ENCODE data around the gene ZNF44. TPM values are rescaled to one million over a fixed set of nuclear protein-coding genes. Genes with fewer than 3 reads are reported as not detected.

ZNF44 gene
- total and polyA plus RNA-seq, 2 of the 13 experiments (the other 11 are each of a cell fraction or from before 2014, with no cell fraction given) = 6.9 to 15.7 TPM

DNA sequence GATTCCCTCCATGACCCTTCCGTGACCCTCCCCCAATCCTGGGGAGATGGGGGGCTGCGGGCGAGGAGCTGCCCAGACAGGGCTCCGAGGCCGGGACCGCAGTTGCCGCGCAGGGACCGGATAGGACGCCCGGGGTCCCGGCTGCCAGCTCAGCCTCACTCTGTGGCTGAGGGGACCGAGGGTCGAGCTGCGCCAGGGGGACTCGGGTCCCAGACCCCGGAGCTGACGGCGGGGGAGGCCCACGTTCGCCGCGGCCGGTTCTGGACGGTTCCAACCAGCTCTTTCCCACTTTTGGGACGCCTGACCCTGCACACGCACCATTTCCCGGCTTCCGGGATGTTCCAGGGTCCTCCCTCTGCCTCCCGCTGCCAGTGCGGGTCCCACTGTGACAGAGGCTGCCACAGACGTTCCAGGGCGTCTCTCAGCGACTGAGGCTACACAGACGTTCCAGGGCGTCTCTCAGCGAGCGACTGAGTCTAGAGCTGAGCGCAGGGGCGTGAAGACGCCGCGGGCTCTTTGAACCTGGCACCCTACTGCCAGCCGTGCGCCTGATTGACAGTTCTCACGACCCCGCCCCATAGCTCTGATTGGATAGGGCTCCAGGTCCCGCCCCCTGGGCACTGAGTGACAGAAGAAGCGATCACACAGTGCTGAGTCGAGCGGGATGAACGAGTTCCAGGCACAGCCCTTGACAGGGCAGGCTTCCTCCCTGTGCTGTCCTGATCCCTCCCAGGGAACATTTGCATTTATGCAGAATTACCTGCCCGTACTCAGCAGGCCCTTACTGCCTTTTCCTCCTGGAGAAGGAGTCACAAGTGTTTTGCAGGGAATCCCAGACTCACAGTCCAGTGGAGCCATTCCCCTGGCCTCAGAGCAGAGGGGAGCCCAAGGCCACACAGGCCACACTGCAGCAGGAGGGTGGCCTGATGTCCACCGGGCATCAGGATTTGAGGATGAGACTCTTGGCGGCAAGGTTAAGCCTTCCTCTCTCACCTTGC is 38.8 kb upstream of the ZNF44 start, which contains the start of gene ZNF563 (continued):
- TF ChIP-seq PRPF4 (IDR thresholded peaks at IDR 0.05; ENCODE audit: low read depth, low read length, poor library complexity, severe bottlenecking) = no peak
- TF ChIP-seq, protein P1, sequence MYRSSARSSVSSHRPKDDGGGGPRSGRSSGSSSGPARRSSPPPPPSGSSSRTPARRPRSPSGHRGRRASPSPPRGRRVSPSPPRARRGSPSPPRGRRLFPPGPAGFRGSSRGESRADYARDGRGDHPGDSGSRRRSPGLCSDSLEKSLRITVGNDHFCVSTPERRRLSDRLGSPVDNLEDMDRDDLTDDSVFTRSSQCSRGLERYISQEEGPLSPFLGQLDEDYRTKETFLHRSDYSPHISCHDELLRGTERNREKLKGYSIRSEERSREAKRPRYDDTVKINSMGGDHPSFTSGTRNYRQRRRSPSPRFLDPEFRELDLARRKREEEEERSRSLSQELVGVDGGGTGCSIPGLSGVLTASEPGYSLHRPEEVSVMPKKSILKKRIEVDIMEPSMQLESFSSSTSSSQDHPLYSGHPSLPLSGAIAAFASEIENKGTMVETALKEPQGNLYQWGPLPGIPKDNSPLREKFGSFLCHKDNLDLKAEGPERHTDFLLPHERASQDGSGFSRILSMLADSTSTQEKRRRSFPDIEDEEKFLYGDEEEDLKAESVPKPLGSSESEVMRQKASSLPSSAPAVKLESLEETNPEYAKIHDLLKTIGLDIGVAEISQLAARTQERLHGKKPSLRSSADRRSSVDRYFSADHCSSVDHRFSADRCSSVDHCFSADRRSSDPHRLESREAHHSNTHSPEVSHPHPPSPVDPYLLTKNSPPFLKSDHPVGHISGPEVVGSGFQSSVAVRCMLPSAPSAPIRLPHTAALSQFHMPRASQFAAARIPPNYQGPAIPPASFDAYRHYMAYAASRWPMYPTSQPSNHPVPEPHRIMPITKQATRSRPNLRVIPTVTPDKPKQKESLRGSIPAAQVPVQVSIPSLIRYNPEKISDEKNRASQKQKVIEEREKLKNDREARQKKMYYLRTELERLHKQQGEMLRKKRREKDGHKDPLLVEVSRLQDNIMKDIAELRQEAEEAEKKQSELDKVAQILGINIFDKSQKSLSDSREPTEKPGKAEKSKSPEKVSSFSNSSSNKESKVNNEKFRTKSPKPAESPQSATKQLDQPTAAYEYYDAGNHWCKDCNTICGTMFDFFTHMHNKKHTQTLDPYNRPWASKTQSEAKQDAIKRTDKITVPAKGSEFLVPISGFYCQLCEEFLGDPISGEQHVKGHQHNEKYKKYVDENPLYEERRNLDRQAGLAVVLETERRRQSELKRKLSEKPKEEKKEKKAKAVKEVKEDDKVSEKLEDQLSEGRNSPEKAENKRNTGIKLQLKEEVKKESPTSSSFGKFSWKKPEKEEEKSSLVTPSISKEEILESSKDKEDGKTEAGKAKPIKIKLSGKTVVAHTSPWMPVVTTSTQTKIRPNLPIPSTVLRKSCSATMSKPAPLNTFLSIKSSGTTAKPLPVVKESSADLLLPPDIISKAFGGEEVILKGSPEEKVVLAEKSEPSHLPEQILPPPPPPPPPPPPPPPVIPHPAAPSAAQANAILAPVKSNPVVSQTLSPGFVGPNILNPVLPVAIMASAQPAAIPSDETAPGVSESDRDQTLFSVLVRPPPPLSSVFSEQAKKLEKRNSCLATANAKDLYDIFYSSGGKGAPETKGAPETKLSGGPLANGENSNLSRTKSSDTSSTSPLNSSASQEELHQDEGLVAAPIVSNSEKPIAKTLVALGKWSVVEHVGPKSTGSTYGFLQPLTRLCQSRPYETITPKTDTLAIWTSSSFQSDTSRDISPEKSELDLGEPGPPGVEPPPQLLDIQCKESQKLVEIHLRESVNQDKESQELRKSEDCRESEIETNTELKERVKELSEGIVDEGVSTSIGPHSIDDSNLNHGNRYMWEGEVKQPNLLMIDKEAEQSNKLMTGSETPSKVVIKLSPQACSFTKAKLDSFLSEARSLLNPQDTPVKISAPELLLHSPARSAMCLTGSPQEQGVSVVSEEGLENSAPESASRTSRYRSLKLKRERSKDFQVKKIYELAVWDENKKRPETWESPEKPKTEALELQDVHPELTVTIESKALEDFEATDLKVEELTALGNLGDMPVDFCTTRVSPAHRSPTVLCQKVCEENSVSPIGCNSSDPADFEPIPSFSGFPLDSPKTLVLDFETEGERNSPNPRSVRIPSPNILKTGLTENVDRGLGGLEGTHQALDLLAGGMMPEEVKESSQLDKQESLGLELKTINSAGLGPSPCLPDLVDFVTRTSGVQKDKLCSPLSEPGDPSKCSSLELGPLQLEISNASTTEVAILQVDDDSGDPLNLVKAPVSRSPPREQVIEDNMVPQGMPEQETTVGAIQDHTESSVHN (CRISPR knock-in tag; IDR thresholded peaks at IDR 0.05) = no peak
- TF ChIP-seq STAG1 (CRISPR knock-in tag; IDR thresholded peaks at IDR 0.05) = peak; percentile 1; the same call in 1 of the 2 replicates
- TF ChIP-seq KAT2B (IDR thresholded peaks at IDR 0.05; ENCODE audit: borderline replicate concordance, low read depth, low read length) = no peak
- TF ChIP-seq DDIT3 (CRISPR knock-in tag; IDR thresholded peaks at IDR 0.05) = no peak
- peak; percentile 46; the same call in 1 of the 2 replicates for TF ChIP-seq KLF9 (CRISPR knock-in tag; IDR thresholded peaks at IDR 0.05; ENCODE audit: low read depth)
- TF ChIP-seq KDM2A (CRISPR knock-in tag; IDR thresholded peaks at IDR 0.05; ENCODE audit: borderline replicate concordance, low read depth) = peak; percentile 95
- no peak for TF ChIP-seq ISX (CRISPR knock-in tag; conservative IDR thresholded peaks at IDR 0.05)
- no peak for TF ChIP-seq CCDC6 (CRISPR knock-in tag; IDR thresholded peaks at IDR 0.05)
- TF ChIP-seq ZNF552 (CRISPR knock-in tag; IDR thresholded peaks at IDR 0.05; ENCODE audit: borderline replicate concordance) = no peak
- TF ChIP-seq PPARG (CRISPR knock-in tag; conservative IDR thresholded peaks at IDR 0.05) = peak; percentile 26; the same call in 1 of the 2 replicates
- TF ChIP-seq ZNF431 (CRISPR knock-in tag; IDR thresholded peaks at IDR 0.05; ENCODE audit: borderline replicate concordance, low read depth) = no peak
- no peak for TF ChIP-seq ZNF83 (CRISPR knock-in tag; IDR thresholded peaks at IDR 0.05; ENCODE audit: borderline replicate concordance)
- no peak for TF ChIP-seq ZNF251 (CRISPR knock-in tag; IDR thresholded peaks at IDR 0.05)
- no peak for TF ChIP-seq FOXA1 (IDR thresholded peaks at IDR 0.05)
- TF ChIP-seq FOXA1 (CRISPR knock-in tag; IDR thresholded peaks at IDR 0.05) = no peak
- TF ChIP-seq, protein P2, sequence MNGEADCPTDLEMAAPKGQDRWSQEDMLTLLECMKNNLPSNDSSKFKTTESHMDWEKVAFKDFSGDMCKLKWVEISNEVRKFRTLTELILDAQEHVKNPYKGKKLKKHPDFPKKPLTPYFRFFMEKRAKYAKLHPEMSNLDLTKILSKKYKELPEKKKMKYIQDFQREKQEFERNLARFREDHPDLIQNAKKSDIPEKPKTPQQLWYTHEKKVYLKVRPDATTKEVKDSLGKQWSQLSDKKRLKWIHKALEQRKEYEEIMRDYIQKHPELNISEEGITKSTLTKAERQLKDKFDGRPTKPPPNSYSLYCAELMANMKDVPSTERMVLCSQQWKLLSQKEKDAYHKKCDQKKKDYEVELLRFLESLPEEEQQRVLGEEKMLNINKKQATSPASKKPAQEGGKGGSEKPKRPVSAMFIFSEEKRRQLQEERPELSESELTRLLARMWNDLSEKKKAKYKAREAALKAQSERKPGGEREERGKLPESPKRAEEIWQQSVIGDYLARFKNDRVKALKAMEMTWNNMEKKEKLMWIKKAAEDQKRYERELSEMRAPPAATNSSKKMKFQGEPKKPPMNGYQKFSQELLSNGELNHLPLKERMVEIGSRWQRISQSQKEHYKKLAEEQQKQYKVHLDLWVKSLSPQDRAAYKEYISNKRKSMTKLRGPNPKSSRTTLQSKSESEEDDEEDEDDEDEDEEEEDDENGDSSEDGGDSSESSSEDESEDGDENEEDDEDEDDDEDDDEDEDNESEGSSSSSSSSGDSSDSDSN (CRISPR knock-in tag; IDR thresholded peaks at IDR 0.05) = peak; percentile 82

All from HepG2 (cell line).